Stimulated activated CD8-positive, alpha-beta memory T cell treated with anti-CD3 and anti-CD28 coated beads, Interleukin-4, amount 100 ng/mL, for 48 hours (primary cell): Measurements from ENCODE around the gene CDCA4.
"Not testable (repeated sequence)": the region's sequence is repeated elsewhere in the genome, so short reads cannot be mapped to it uniquely, and the experiment has no call there.

Experiments used
- DNase-seq: peaks from one replicate; pipeline ENCODE4 v3.0.0-alpha.2; 2020

CDCA4 gene

GRCh38 chr14:105030836-105031396 lies 10.0 kb upstream of the CDCA4 start:
- no peak for DNase-seq

- no peak for DNase-seq
Observed at GRCh38 chr14:105030194-105030593, 9.3 kb upstream of the CDCA4 start.

GRCh38 chr14:105029402-105029801 lies 8.5 kb upstream of the CDCA4 start:
- no peak for DNase-seq

GRCh38 chr14:105028251-105028927 lies 7.5 kb upstream of the CDCA4 start:
- DNase-seq = no peak

- not testable (repeated sequence) for DNase-seq
Observed at GRCh38 chr14:105027718-105028117, 6.8 kb upstream of the CDCA4 start.

GRCh38 chr14:105026802-105027563 lies 6.1 kb upstream of the CDCA4 start:
- no peak for DNase-seq

- no peak for DNase-seq
Observed at GRCh38 chr14:105026033-105026785, 5.3 kb upstream of the CDCA4 start.

GRCh38 chr14:105025429-105025828 lies 4.5 kb upstream of the CDCA4 start:
- DNase-seq = no peak

GRCh38 chr14:105023791-105024480 lies 3.1 kb upstream of the CDCA4 start:
- no peak for DNase-seq

GRCh38 chr14:105023144-105023543 lies 2.3 kb upstream of the CDCA4 start:
- no peak for DNase-seq

GRCh38 chr14:105022276-105022670 lies 1.4 kb upstream of the CDCA4 start:
- no peak for DNase-seq

GRCh38 chr14:105021656-105022275 lies 883 bp upstream of the CDCA4 start:
- DNase-seq = peak; percentile 63

GRCh38 chr14:105019861-105020814 lies 745 bp downstream of the CDCA4 start:
- peak; percentile 73 for DNase-seq

GRCh38 chr14:105018414-105018813 lies 2.5 kb downstream of the CDCA4 start:
- DNase-seq = no peak

GRCh38 chr14:105015905-105016304 lies 5.0 kb downstream of the CDCA4 start:
- no peak for DNase-seq

- DNase-seq = no peak
Observed at GRCh38 chr14:105015242-105015641, 5.6 kb downstream of the CDCA4 start.

- DNase-seq = no peak
Observed at GRCh38 chr14:105014631-105015030, 6.3 kb downstream of the CDCA4 start.

GRCh38 chr14:105014032-105014431 lies 6.9 kb downstream of the CDCA4 start:
- no peak for DNase-seq

- DNase-seq = no peak
Observed at GRCh38 chr14:105013150-105013785, 7.6 kb downstream of the CDCA4 start.

GRCh38 chr14:105012171-105012985 lies 8.5 kb downstream of the CDCA4 start:
- DNase-seq = no peak
